Testis (tissue), 3 donors: ENCODE data around the gene ANKRD11. TPM values are rescaled to one million over a fixed set of nuclear protein-coding genes. Genes with fewer than 3 reads are reported as not detected.
"Not testable (repeated sequence)": the region's sequence is repeated elsewhere in the genome, so short reads cannot be mapped to it uniquely, and the experiment has no call there.

Source experiments
- DNase-seq: peaks from one replicate; pipeline ENCODE4 v3.0.0-alpha.2; 2019
- H3K27ac ChIP-seq, 2 donors: fragments of 200-600 bp; sonication (generic); one replicate each; pipeline ENCODE4 v1.5.1; 2019
- H3K27me3 ChIP-seq: fragments of 200-600 bp; sonication (generic); one replicate; pipeline ENCODE4 v1.5.1; 2019
- H3K36me3 ChIP-seq: fragments of 200-600 bp; sonication (generic); one replicate; pipeline ENCODE4 v1.5.1; 2017; ENCODE audit warnings: low read depth; ENCODE audit errors: missing control alignments
- H3K4me1 ChIP-seq: fragments of 200-600 bp; sonication (generic); one replicate; pipeline ENCODE4 v1.5.1; 2019
- H3K4me3 ChIP-seq, 2 donors: fragments of 200-600 bp; sonication (generic); one replicate each; pipeline ENCODE4 v1.5.1; 2017 to 2019
- H3K9me3 ChIP-seq: fragments of 200-600 bp; sonication (generic); one replicate; pipeline ENCODE4 v1.5.1; 2017
- CTCF ChIP-seq, 3 experiments: fragments of 450-650 bp in 2 of 3; fragments of 200-600 bp in 1 of 3; sonication (generic) in 1 of 3; IDR thresholded peaks; one replicate each; pipeline ENCODE4 v1.5.1; 2016 to 2019; ENCODE audit warnings: antibody characterized with exemption in 3 of 3, mild to moderate bottlenecking in 2 of 3, moderate library complexity in 1 of 3
- POLR2A ChIP-seq: fragments of 450-650 bp; IDR thresholded peaks from one replicate; pipeline ENCODE4 v1.6.1; 2017; ENCODE audit warnings: antibody characterized with exemption, mild to moderate bottlenecking, moderate library complexity
- WGBS, 2 donors: methylation state at CpG; one replicate each; pipeline ENCODE4 v1.1.5; 2018; 5-methylcytosine and 5-hydroxymethylcytosine counted together
- intact Hi-C: fragments of 100-400 bp; cut with DNase I; formaldehyde crosslinking; loops from one replicate; pipeline ENCODE4 v1.15.1; 2023; ENCODE audit warnings: low total_unique reads
- polyA plus RNA-seq: library from polyadenylated mRNA; stranded (reverse); fragments of 350-450 nt; fragmentation: Illumina TruSeq; extraction: RNeasy Lipid Tissue Mini Kit (QIAGEN cat#74804); gene quantifications from one replicate; pipeline ENCODE4 v1.2.3, GENCODE V29; 2014; ENCODE audit warnings: low read depth, low replicate concordance; ENCODE audit not compliant: insufficient read depth
- total RNA-seq, 2 donors: library from RNA; depleted of rRNA; stranded (reverse); fragments of >200 nt; gene quantifications; one replicate each; pipeline ENCODE4 v1.2.3, GENCODE V29; 2016

Gene ANKRD11
- total and polyA plus RNA-seq, 3 donors from 2014 or later = 49.7 to 187 (median 150) TPM

GRCh38 chr16:89304181-89304851, 186.0 kb downstream of the ANKRD11 start:
- no peak for DNase-seq
- no peak overlapping the region for H3K4me3 ChIP-seq
- no peaks in the 10 kb centered on the region for H3K9me3 ChIP-seq
- H3K27me3 ChIP-seq = no peaks in the 10 kb centered on the region
- 92 to 100% methylated on average over 11 to 16 of the region's 16 CpGs for WGBS, 2 donors
- peaks cover 34% of the 10 kb centered on the region for H3K4me1 ChIP-seq
- no peak overlapping the region for H3K27ac ChIP-seq
- intact Hi-C loops = no loop called here
- TF ChIP-seq POLR2A = no peak
- TF ChIP-seq CTCF (IDR thresholded peaks at IDR 0.05) = no peak
- no peaks in the 10 kb centered on the region for H3K36me3 ChIP-seq

GRCh38 chr16:89303617-89304016, 186.7 kb downstream of the ANKRD11 start:
- Histone ChIP-seq H3K27ac (no peak overlapping the region), H3K9me3 (no peaks in the 10 kb centered on the region), H3K27me3 (no peaks in the 10 kb centered on the region), H3K4me3 (no peak overlapping the region), H3K4me1 (peaks cover 36% of the 10 kb centered on the region), H3K36me3 (no peaks in the 10 kb centered on the region)
- WGBS, 2 donors = 74 to 84% methylated on average over 6 to 8 of the region's 8 CpGs
- TF ChIP-seq POLR2A = no peak
- no peak for TF ChIP-seq CTCF (IDR thresholded peaks at IDR 0.05)
- no peak for DNase-seq
- intact Hi-C loops = no loop called here

GRCh38 chr16:89300976-89301360, 189.4 kb downstream of the ANKRD11 start:
- Histone ChIP-seq H3K4me1 (peaks cover 36% of the 10 kb centered on the region), H3K9me3 (no peaks in the 10 kb centered on the region), H3K36me3 (no peaks in the 10 kb centered on the region), H3K4me3 (no peak overlapping the region), H3K27me3 (no peaks in the 10 kb centered on the region), H3K27ac (peak overlapping the region; percentile 46 to 86)
- DNase-seq = no peak
- TF ChIP-seq CTCF (IDR thresholded peaks at IDR 0.05) = no peak
- no peak for TF ChIP-seq POLR2A
- intact Hi-C loops = no loop called here
- 64 to 68% methylated on average over 9 of the region's 9 CpGs for WGBS, 2 donors

GRCh38 chr16:89300311-89300975, 189.9 kb downstream of the ANKRD11 start:
- DNase-seq = peak; percentile 74
- Histone ChIP-seq H3K27ac (peak overlapping the region; percentile 46 to 86), H3K27me3 (no peaks in the 10 kb centered on the region), H3K4me3 (no peak overlapping the region), H3K9me3 (no peaks in the 10 kb centered on the region), H3K36me3 (no peaks in the 10 kb centered on the region), H3K4me1 (peaks cover 36% of the 10 kb centered on the region)
- TF ChIP-seq CTCF (IDR thresholded peaks at IDR 0.05) = no peak
- TF ChIP-seq POLR2A = no peak
- WGBS, 2 donors = 66 to 82% methylated on average over 15 to 21 of the region's 21 CpGs
- intact Hi-C loops = no loop called here

- H3K9me3 ChIP-seq, intact Hi-C loops, H3K27me3 ChIP-seq, H3K36me3 ChIP-seq, H3K4me3 ChIP-seq, DNase-seq: not testable (repeated sequence)
- Histone ChIP-seq H3K27ac (peak overlapping the region in 1 of 2 donors; percentile 86), H3K4me1 (peaks cover 38% of the 10 kb centered on the region)
- WGBS, 2 donors = 84 to 92% methylated on average over 5 to 10 of the region's 10 CpGs
These were observed 190.8 kb downstream of the ANKRD11 start for GRCh38 chr16:89299357-89300111.
